Neural cell (in vitro differentiated cells): ENCODE data around the gene PROX1. TPM values are rescaled to one million over a fixed set of nuclear protein-coding genes. Genes with fewer than 3 reads are reported as not detected.

Experiments used
- H2AFZ ChIP-seq: fragments of 200-600, 300-800 bp; sonication (generic), shearing (Covaris generic); 2 replicates; pipeline ENCODE4 v1.6.0; 2014; ENCODE audit warnings: low read depth, mild to moderate bottlenecking, antibody characterized with exemption, low read length, moderate library complexity
- H3F3A ChIP-seq: fragments of 200-600 bp; shearing (Covaris generic); 2 replicates; pipeline ENCODE4 v1.6.1; 2016; ENCODE audit warnings: mild to moderate bottlenecking, moderate library complexity, mixed read lengths, antibody characterized with exemption, low read length; ENCODE audit not compliant: insufficient read depth, poor library complexity, severe bottlenecking
- H3K27ac ChIP-seq: fragments of 200-600, 300-800 bp; sonication (generic), shearing (Covaris generic); 2 replicates; pipeline ENCODE4 v1.5.1; 2014; ENCODE audit warnings: mild to moderate bottlenecking, low read length, moderate library complexity
- H3K27me3 ChIP-seq: fragments of 300-800, 200-600 bp; sonication (generic), shearing (Covaris generic); 2 replicates; pipeline ENCODE4 v1.6.0; 2014; ENCODE audit warnings: mild to moderate bottlenecking, low read depth, low read length, moderate library complexity; ENCODE audit not compliant: insufficient read depth
- H3K36me3 ChIP-seq: fragments of 300-800, 200-600 bp; sonication (generic), shearing (Covaris generic); 2 replicates; pipeline ENCODE4 v1.5.1; 2014; ENCODE audit warnings: mild to moderate bottlenecking, antibody characterized with exemption, low read length, moderate library complexity; ENCODE audit not compliant: insufficient read depth
- H3K4me2 ChIP-seq: fragments of 300-800, 200-600 bp; sonication (generic), shearing (Covaris generic); 2 replicates; pipeline ENCODE4 v1.6.0; 2014; ENCODE audit warnings: mild to moderate bottlenecking, low read length
- H3K4me3 ChIP-seq: fragments of 300-800, 200-600 bp; sonication (generic), shearing (Covaris generic); 2 replicates; pipeline ENCODE4 v1.5.1; 2014; ENCODE audit warnings: mild to moderate bottlenecking, low read length, moderate library complexity
- H3K79me2 ChIP-seq: fragments of 200-600 bp; shearing (Covaris generic); replicated peaks from 2 replicates; pipeline ENCODE4 v1.6.0; 2014; ENCODE audit warnings: mild to moderate bottlenecking, low read length, moderate library complexity; ENCODE audit not compliant: insufficient read depth
- H3K9ac ChIP-seq: fragments of 300-800, 200-600 bp; sonication (generic), shearing (Covaris generic); 2 replicates; pipeline ENCODE4 v1.6.1; 2016; ENCODE audit warnings: mild to moderate bottlenecking, low read length, mixed read lengths
- H3K9me2 ChIP-seq: fragments of 200-600 bp; shearing (Covaris generic); 2 replicates; pipeline ENCODE4 v1.6.1; 2016; ENCODE audit warnings: mild to moderate bottlenecking, low read length, mixed read lengths; ENCODE audit not compliant: insufficient read depth
- H3K9me3 ChIP-seq: fragments of 200-600, 300-800 bp; sonication (generic), shearing (Covaris generic); 2 replicates; pipeline ENCODE4 v1.6.1; 2016; ENCODE audit warnings: mild to moderate bottlenecking, mixed run types, low read length, moderate library complexity, mixed read lengths
- H4K20me1 ChIP-seq: fragments of 200-600 bp; shearing (Covaris generic); 2 replicates; pipeline ENCODE4 v1.6.1; 2016; ENCODE audit warnings: mild to moderate bottlenecking, mixed run types; ENCODE audit not compliant: insufficient read depth
- EP300 ChIP-seq: fragments of 450-650 bp; conservative IDR thresholded peaks from 2 replicates; pipeline ENCODE4 v1.6.1; 2014; ENCODE audit warnings: antibody characterized with exemption, mild to moderate bottlenecking, moderate library complexity; ENCODE audit not compliant: poor library complexity, severe bottlenecking
- EZH2 ChIP-seq: fragments of 200-600, 300-800 bp; shearing (Covaris generic), sonication (generic); IDR thresholded peaks from 2 replicates; pipeline ENCODE4 v1.6.1; 2014; ENCODE audit warnings: antibody characterized with exemption, low read length, borderline replicate concordance, mild to moderate bottlenecking; ENCODE audit not compliant: insufficient read depth, poor library complexity, severe bottlenecking
- MXI1 ChIP-seq: fragments of 450-650 bp; conservative IDR thresholded peaks from 2 replicates; pipeline ENCODE4 v1.6.1; 2014; ENCODE audit warnings: antibody characterized with exemption, mild to moderate bottlenecking; ENCODE audit not compliant: poor library complexity, severe bottlenecking
- POLR2AphosphoS5 ChIP-seq: IDR thresholded peaks from 2 replicates; pipeline ENCODE4 v1.6.1; 2012
- RAD21 ChIP-seq: fragments of 450-650 bp; conservative IDR thresholded peaks from 2 replicates; pipeline ENCODE4 v1.6.1; 2014; ENCODE audit warnings: antibody characterized with exemption, mild to moderate bottlenecking, moderate library complexity
- SMC3 ChIP-seq: fragments of 450-650 bp; conservative IDR thresholded peaks from 2 replicates; pipeline ENCODE4 v1.6.1; 2014; ENCODE audit warnings: antibody characterized with exemption, mild to moderate bottlenecking, moderate library complexity; ENCODE audit not compliant: poor library complexity
- TAF1 ChIP-seq: IDR thresholded peaks from 2 replicates; pipeline ENCODE4 v1.6.1; 2012; ENCODE audit warnings: low read depth
- polyA plus RNA-seq: library from polyadenylated mRNA; depleted of rRNA; stranded (reverse); fragments of >200 nt; gene quantifications from 2 replicates; pipeline ENCODE4 v1.2.3, GENCODE V29; 2014
- TF ChIP-seq, protein P1 (sequence below): fragments of 450-650 bp; IDR thresholded peaks from 2 replicates; pipeline ENCODE4 v1.5.1; 2014; ENCODE audit warnings: antibody characterized with exemption, mild to moderate bottlenecking, moderate library complexity; ENCODE audit not compliant: poor library complexity, severe bottlenecking
- TF ChIP-seq, protein P2 (sequence below): IDR thresholded peaks from 2 replicates; pipeline ENCODE4 v1.6.1; 2012; ENCODE audit warnings: borderline replicate concordance

PROX1 gene
- polyA plus RNA-seq, 1 donor from 2014 or later = 1.0 TPM

GRCh38 chr1:214017191-214017982 is 29.6 kb downstream of the PROX1 start:
- no peaks in the 10 kb centered on the region for H3F3A ChIP-seq
- no peaks in the 10 kb centered on the region for H4K20me1 ChIP-seq
- no peaks in the 10 kb centered on the region for H3K9me2 ChIP-seq
- H3K4me3 ChIP-seq = no peak overlapping the region
- no peaks in the 10 kb centered on the region for H3K36me3 ChIP-seq
- H2AFZ ChIP-seq = no peak overlapping the region
- H3K4me2 ChIP-seq = no peak overlapping the region
- TF ChIP-seq EP300 (no peak), MXI1 (no peak), EZH2 (no peak), SMC3 (no peak), TAF1 (no peak), POLR2AphosphoS5 (no peak), RAD21 (no peak)
- TF ChIP-seq, protein P1, sequence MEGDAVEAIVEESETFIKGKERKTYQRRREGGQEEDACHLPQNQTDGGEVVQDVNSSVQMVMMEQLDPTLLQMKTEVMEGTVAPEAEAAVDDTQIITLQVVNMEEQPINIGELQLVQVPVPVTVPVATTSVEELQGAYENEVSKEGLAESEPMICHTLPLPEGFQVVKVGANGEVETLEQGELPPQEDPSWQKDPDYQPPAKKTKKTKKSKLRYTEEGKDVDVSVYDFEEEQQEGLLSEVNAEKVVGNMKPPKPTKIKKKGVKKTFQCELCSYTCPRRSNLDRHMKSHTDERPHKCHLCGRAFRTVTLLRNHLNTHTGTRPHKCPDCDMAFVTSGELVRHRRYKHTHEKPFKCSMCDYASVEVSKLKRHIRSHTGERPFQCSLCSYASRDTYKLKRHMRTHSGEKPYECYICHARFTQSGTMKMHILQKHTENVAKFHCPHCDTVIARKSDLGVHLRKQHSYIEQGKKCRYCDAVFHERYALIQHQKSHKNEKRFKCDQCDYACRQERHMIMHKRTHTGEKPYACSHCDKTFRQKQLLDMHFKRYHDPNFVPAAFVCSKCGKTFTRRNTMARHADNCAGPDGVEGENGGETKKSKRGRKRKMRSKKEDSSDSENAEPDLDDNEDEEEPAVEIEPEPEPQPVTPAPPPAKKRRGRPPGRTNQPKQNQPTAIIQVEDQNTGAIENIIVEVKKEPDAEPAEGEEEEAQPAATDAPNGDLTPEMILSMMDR = no peak
- H3K9ac ChIP-seq = no peak overlapping the region
- H3K27me3 ChIP-seq = no peaks in the 10 kb centered on the region
- H3K79me2 ChIP-seq = no peaks in the 10 kb centered on the region
- no peak overlapping the region for H3K27ac ChIP-seq
- no peaks in the 10 kb centered on the region for H3K9me3 ChIP-seq

GRCh38 chr1:214018386-214019268 is 30.9 kb downstream of the PROX1 start:
- H3K9me2 ChIP-seq = no peaks in the 10 kb centered on the region
- H3K9me3 ChIP-seq = no peaks in the 10 kb centered on the region
- H3K27ac ChIP-seq = no peak overlapping the region
- no peaks in the 10 kb centered on the region for H4K20me1 ChIP-seq
- TF ChIP-seq EZH2 (no peak), EP300 (no peak), RAD21 (no peak), POLR2AphosphoS5 (no peak), TAF1 (no peak), SMC3 (no peak), MXI1 (no peak)
- TF ChIP-seq, protein P2, sequence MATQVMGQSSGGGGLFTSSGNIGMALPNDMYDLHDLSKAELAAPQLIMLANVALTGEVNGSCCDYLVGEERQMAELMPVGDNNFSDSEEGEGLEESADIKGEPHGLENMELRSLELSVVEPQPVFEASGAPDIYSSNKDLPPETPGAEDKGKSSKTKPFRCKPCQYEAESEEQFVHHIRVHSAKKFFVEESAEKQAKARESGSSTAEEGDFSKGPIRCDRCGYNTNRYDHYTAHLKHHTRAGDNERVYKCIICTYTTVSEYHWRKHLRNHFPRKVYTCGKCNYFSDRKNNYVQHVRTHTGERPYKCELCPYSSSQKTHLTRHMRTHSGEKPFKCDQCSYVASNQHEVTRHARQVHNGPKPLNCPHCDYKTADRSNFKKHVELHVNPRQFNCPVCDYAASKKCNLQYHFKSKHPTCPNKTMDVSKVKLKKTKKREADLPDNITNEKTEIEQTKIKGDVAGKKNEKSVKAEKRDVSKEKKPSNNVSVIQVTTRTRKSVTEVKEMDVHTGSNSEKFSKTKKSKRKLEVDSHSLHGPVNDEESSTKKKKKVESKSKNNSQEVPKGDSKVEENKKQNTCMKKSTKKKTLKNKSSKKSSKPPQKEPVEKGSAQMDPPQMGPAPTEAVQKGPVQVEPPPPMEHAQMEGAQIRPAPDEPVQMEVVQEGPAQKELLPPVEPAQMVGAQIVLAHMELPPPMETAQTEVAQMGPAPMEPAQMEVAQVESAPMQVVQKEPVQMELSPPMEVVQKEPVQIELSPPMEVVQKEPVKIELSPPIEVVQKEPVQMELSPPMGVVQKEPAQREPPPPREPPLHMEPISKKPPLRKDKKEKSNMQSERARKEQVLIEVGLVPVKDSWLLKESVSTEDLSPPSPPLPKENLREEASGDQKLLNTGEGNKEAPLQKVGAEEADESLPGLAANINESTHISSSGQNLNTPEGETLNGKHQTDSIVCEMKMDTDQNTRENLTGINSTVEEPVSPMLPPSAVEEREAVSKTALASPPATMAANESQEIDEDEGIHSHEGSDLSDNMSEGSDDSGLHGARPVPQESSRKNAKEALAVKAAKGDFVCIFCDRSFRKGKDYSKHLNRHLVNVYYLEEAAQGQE = no peak
- TF ChIP-seq, protein P1 = no peak
- no peaks in the 10 kb centered on the region for H3F3A ChIP-seq
- H2AFZ ChIP-seq = no peak overlapping the region
- no peaks in the 10 kb centered on the region for H3K79me2 ChIP-seq
- no peak overlapping the region for H3K4me2 ChIP-seq
- no peaks in the 10 kb centered on the region for H3K27me3 ChIP-seq
- no peak overlapping the region for H3K9ac ChIP-seq
- H3K36me3 ChIP-seq = no peaks in the 10 kb centered on the region
- H3K4me3 ChIP-seq = no peak overlapping the region
